Uterus (tissue), 4 donors: Measurements from ENCODE around the gene N4BP2. TPM values are rescaled to one million over a fixed set of nuclear protein-coding genes. Genes with fewer than 3 reads are reported as not detected.

ENCODE experiments used
- DNase-seq, 2 donors: peaks; one replicate each; pipeline ENCODE4 v3.0.0-alpha.2; 2019 to 2020
- H3K27ac ChIP-seq, 2 donors: fragments of 200-600 bp; sonication (generic); 1 replicate in 1 of 2; 2 replicates in 1 of 2; pipeline ENCODE4 v1.5.1; 2016 to 2018
- H3K27me3 ChIP-seq, 2 donors: fragments of 200-600 bp; sonication (generic); one replicate each; pipeline ENCODE4 v1.5.1; 2018 to 2019; ENCODE audit warnings: control low read depth in 1 of 2
- H3K36me3 ChIP-seq, 2 donors: fragments of 200-600 bp; sonication (generic); one replicate each; pipeline ENCODE4 v1.5.1; 2019; ENCODE audit warnings: control low read depth in 1 of 2
- H3K4me1 ChIP-seq, 2 donors: fragments of 200-600 bp; sonication (generic); one replicate each; pipeline ENCODE4 v1.5.1; 2018 to 2019; ENCODE audit warnings: control low read depth in 1 of 2
- H3K4me3 ChIP-seq, 2 donors: fragments of 200-600 bp; sonication (generic); 1 replicate in 1 of 2; 2 replicates in 1 of 2; pipeline ENCODE4 v1.5.1; 2018 to 2019; ENCODE audit warnings: mild to moderate bottlenecking in 1 of 2
- H3K9me3 ChIP-seq, 2 donors: fragments of 200-600 bp; sonication (generic); one replicate each; pipeline ENCODE4 v1.5.1; 2019; ENCODE audit warnings: control low read depth in 1 of 2
- POLR2A ChIP-seq, 2 donors: fragments of 450-650 bp; IDR thresholded peaks; one replicate each; pipeline ENCODE4 v1.6.1; 2016; ENCODE audit warnings: antibody characterized with exemption in 2 of 2, mild to moderate bottlenecking in 1 of 2, moderate library complexity in 1 of 2
- intact Hi-C: fragments of 100-400 bp; cut with DNase I; formaldehyde crosslinking; loops from one replicate; pipeline ENCODE4 v1.15.1; 2023; ENCODE audit warnings: low total_unique reads
- total RNA-seq, 4 donors: library from RNA; depleted of rRNA in 3 of 4; stranded (reverse); fragments of >200 nt in 3 of 4; gene quantifications; one replicate each; pipeline versions ENCODE4 v1.1.0 to v1.2.4, GENCODE V29; 2014 to 2023
- TF ChIP-seq, protein P1 (sequence below), 4 experiments: fragments of 200-600 bp in 2 of 4; fragments of 450-650 bp in 2 of 4; sonication (generic) in 2 of 4; IDR thresholded peaks; one replicate each; pipeline ENCODE4 v1.5.1; 2016 to 2019; ENCODE audit warnings: antibody characterized with exemption in 4 of 4, mild to moderate bottlenecking in 2 of 4, moderate library complexity in 1 of 4
- donor health status: DM: yes; HTN: yes; CAD: no.

Gene N4BP2
- total RNA-seq, 4 donors from 2014 or later, result 7.4 to 67.4 (median 13.8) TPM

DNA sequence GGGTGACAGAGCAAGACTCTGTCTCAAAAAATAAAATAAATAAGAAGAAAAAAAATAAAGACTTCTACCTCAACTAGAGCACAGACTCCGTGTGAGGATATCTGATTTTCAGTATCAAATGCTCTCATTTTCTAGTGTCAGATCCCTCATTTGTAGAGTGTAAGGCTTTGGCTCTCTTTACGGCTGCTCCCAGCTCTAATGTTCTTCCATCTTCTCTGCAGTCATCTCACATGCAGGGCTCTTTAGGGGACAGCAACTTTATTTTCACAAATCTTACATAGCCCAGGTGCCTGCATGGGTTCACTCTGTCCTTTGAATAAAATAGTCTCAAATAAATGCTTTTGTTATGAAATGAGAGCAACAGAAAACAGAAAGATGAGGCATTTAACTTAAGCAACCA, 120.9 kb downstream of the N4BP2 start:
- TF ChIP-seq, protein P1, sequence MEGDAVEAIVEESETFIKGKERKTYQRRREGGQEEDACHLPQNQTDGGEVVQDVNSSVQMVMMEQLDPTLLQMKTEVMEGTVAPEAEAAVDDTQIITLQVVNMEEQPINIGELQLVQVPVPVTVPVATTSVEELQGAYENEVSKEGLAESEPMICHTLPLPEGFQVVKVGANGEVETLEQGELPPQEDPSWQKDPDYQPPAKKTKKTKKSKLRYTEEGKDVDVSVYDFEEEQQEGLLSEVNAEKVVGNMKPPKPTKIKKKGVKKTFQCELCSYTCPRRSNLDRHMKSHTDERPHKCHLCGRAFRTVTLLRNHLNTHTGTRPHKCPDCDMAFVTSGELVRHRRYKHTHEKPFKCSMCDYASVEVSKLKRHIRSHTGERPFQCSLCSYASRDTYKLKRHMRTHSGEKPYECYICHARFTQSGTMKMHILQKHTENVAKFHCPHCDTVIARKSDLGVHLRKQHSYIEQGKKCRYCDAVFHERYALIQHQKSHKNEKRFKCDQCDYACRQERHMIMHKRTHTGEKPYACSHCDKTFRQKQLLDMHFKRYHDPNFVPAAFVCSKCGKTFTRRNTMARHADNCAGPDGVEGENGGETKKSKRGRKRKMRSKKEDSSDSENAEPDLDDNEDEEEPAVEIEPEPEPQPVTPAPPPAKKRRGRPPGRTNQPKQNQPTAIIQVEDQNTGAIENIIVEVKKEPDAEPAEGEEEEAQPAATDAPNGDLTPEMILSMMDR (IDR thresholded peaks at IDR 0.05), result no peak
- no peak for TF ChIP-seq POLR2A (IDR thresholded peaks at IDR 0.05)
- DNase-seq, result no peak
- no peaks in the 10 kb centered on the region for H3K36me3 ChIP-seq
- no peaks in the 10 kb centered on the region for H3K9me3 ChIP-seq
- intact Hi-C loops, result no loop called here
- H3K27ac ChIP-seq, result no peak overlapping the region
- no peak overlapping the region for H3K4me3 ChIP-seq
- H3K27me3 ChIP-seq, result no peaks in the 10 kb centered on the region
- H3K4me1 ChIP-seq, result no peaks in the 10 kb centered on the region

DNA sequence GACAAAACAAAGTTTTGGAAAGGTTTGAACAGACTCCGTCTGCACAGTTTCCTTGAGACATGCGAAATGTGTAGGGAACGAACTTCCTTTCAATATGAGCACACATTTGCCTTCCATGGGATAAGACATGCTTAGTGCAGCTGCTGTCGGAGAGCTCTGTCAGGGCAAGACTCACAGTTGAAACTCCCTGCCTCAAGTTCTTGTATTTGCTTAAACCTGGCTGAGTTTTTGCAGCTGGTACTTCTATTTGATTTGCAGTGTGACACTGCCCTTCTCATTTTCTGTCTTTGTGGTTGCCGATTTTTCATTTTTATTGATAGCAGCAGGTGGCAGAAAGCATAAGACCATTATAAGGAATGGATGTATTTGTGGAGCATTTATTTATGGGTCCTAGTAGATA, 122.0 kb downstream of the N4BP2 start:
- no peaks in the 10 kb centered on the region for H3K4me1 ChIP-seq
- H3K27me3 ChIP-seq, result no peaks in the 10 kb centered on the region
- no peak overlapping the region for H3K4me3 ChIP-seq
- TF ChIP-seq, protein P1 (IDR thresholded peaks at IDR 0.05), result no peak
- no peak for TF ChIP-seq POLR2A (IDR thresholded peaks at IDR 0.05)
- H3K27ac ChIP-seq, result no peak overlapping the region
- intact Hi-C loops, result no loop called here
- no peaks in the 10 kb centered on the region for H3K9me3 ChIP-seq
- no peaks in the 10 kb centered on the region for H3K36me3 ChIP-seq
- no peak for DNase-seq

DNA sequence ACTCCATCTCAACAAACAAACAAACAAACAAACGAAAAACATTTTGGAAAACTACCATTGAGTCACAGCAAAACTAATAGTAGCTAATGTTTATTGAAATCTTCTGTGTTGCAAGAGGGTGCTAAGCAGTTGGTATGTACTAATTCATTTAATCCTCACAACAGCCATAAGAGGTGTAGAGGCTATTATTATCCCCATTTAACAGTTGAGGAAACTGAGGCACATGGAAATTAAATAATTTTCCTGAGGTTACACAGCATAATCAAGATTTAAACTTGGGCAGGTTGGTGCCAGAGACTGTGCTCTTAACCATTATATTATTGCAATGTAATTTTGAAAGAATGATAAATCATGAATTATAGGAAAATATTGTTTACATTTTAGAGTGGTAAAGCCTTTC, 122.7 kb downstream of the N4BP2 start:
- DNase-seq, result no peak
- TF ChIP-seq, protein P1 (IDR thresholded peaks at IDR 0.05), result no peak
- no peak for TF ChIP-seq POLR2A (IDR thresholded peaks at IDR 0.05)
- intact Hi-C loops, result no loop called here
- Histone ChIP-seq H3K27me3 (no peaks in the 10 kb centered on the region), H3K36me3 (no peaks in the 10 kb centered on the region), H3K27ac (no peak overlapping the region), H3K4me1 (no peaks in the 10 kb centered on the region), H3K9me3 (no peaks in the 10 kb centered on the region), H3K4me3 (no peak overlapping the region)

DNA sequence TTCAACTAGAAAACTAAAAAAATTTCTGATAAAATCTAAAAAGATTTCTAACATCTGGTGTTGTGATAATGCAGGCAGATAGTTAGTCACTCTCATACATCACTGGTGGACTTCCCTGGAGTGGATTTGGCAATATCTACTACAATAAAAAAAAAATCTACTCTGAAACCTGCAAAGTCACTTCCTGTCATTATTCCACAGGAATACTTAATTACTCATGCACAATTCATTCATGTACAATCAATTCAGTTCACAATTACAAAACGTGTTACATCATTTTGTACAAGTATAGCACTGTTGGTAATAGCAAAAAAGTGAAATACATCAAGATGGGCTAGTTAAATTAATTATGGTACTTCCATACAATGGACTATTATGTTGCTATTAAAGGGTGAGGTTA, 123.7 kb downstream of the N4BP2 start:
- Histone ChIP-seq H3K4me3 (no peak overlapping the region), H3K27ac (no peak overlapping the region), H3K27me3 (no peaks in the 10 kb centered on the region), H3K36me3 (no peaks in the 10 kb centered on the region), H3K9me3 (no peaks in the 10 kb centered on the region), H3K4me1 (no peaks in the 10 kb centered on the region)
- intact Hi-C loops, result no loop called here
- TF ChIP-seq, protein P1 (IDR thresholded peaks at IDR 0.05), result no peak
- no peak for TF ChIP-seq POLR2A (IDR thresholded peaks at IDR 0.05)
- no peak for DNase-seq

DNA sequence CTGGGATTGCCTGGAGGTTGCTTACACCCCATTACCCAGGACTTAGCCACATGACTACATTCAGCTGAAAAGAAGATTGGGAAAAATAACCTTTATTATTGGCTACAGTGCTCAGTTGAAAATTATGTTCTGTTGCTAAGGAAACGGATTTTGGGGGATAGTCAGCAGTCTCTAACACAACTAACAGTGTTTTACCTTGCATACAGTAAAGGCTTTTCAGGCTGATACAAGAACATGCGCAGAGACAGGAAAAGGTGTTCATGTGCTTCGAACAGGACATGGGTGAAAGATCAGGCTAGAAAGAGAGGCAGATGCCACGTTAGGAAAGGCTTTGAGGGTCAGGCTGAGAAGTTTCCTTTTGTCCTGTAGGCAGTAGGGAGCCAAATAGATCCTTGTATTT, 125.4 kb downstream of the N4BP2 start:
- no peak overlapping the region for H3K27ac ChIP-seq
- no peaks in the 10 kb centered on the region for H3K9me3 ChIP-seq
- no peaks in the 10 kb centered on the region for H3K27me3 ChIP-seq
- H3K36me3 ChIP-seq, result no peaks in the 10 kb centered on the region
- no peaks in the 10 kb centered on the region for H3K4me1 ChIP-seq
- DNase-seq, result no peak
- intact Hi-C loops, result no loop called here
- TF ChIP-seq, protein P1 (IDR thresholded peaks at IDR 0.05), result no peak
- no peak for TF ChIP-seq POLR2A (IDR thresholded peaks at IDR 0.05)
- no peak overlapping the region for H3K4me3 ChIP-seq
